Loucy (cell line): ENCODE results near the gene ATP10A.

Experiments used
- H2AFZ ChIP-seq: fragments of 200-600 bp; sonication (generic); 2 replicates; pipeline ENCODE4 v1.6.0; 2016; ENCODE audit warnings: antibody characterized with exemption, mild to moderate bottlenecking, low read length, moderate library complexity
- H3F3A ChIP-seq: fragments of 200-600 bp; 2 replicates; pipeline ENCODE4 v1.6.0; 2016; ENCODE audit warnings: antibody characterized with exemption, low read depth, mild to moderate bottlenecking
- H3K27me3 ChIP-seq: fragments of 200-600 bp; sonication (generic); 2 replicates; pipeline ENCODE4 v1.6.1; 2014; ENCODE audit warnings: low read length, mild to moderate bottlenecking; ENCODE audit not compliant: insufficient read depth, poor library complexity, severe bottlenecking
- H3K36me3 ChIP-seq: fragments of 200-600 bp; sonication (generic); 2 replicates; pipeline ENCODE4 v1.6.1; 2016; ENCODE audit warnings: low read length; ENCODE audit not compliant: insufficient read depth
- H3K4me1 ChIP-seq: fragments of 200-600 bp; sonication (generic); 2 replicates; pipeline ENCODE4 v1.5.1; 2014; ENCODE audit warnings: low read length, mild to moderate bottlenecking; ENCODE audit not compliant: insufficient read depth, poor library complexity, severe bottlenecking
- H3K4me2 ChIP-seq: fragments of 200-600 bp; sonication (generic); 2 replicates; pipeline ENCODE4 v1.6.0; 2014; ENCODE audit warnings: antibody characterized with exemption, low read length, low read depth, mild to moderate bottlenecking; ENCODE audit not compliant: poor library complexity, severe bottlenecking
- H3K4me3 ChIP-seq: fragments of 200-600 bp; sonication (generic); 2 replicates; pipeline ENCODE4 v1.5.1; 2014; ENCODE audit warnings: low read length, mild to moderate bottlenecking, mixed read lengths; ENCODE audit not compliant: poor library complexity, severe bottlenecking
- H3K79me2 ChIP-seq: fragments of 200-600 bp; sonication (generic); 2 replicates; pipeline ENCODE4 v1.6.1; 2014; ENCODE audit warnings: low read length; ENCODE audit not compliant: insufficient read depth
- H3K9ac ChIP-seq: fragments of 200-600 bp; sonication (generic); 2 replicates; pipeline ENCODE4 v1.6.0; 2014; ENCODE audit warnings: mild to moderate bottlenecking, low read depth, low read length, moderate library complexity; ENCODE audit not compliant: poor library complexity, severe bottlenecking
- H3K9me2 ChIP-seq: fragments of 200-600 bp; sonication (generic); replicated peaks from 2 replicates; pipeline ENCODE4 v1.6.1; 2016; ENCODE audit warnings: low read depth, low read length, mixed read lengths
- H3K9me3 ChIP-seq: fragments of 200-600 bp; sonication (generic); 2 replicates; pipeline ENCODE4 v1.6.1; 2014; ENCODE audit warnings: mild to moderate bottlenecking, antibody characterized with exemption, low read length, low read depth; ENCODE audit not compliant: insufficient read depth
- H4K20me1 ChIP-seq: fragments of 200-600 bp; sonication (generic); 2 replicates; pipeline ENCODE4 v1.6.0; 2014; ENCODE audit warnings: antibody characterized with exemption, low read length, mild to moderate bottlenecking; ENCODE audit not compliant: insufficient read depth, poor library complexity, severe bottlenecking
- EZH2phosphoT487 ChIP-seq: fragments of 200-600 bp; IDR thresholded peaks from 2 replicates; pipeline ENCODE4 v1.6.1; 2018; ENCODE audit warnings: antibody characterized with exemption, mild to moderate bottlenecking, moderate library complexity, borderline replicate concordance
- TF ChIP-seq, protein P1 (sequence below): fragments of 200-600 bp; sonication (generic); conservative IDR thresholded peaks from 2 replicates; pipeline ENCODE4 v1.5.1; 2014; ENCODE audit warnings: mild to moderate bottlenecking, antibody characterized with exemption, low read length

ATP10A gene

DNA sequence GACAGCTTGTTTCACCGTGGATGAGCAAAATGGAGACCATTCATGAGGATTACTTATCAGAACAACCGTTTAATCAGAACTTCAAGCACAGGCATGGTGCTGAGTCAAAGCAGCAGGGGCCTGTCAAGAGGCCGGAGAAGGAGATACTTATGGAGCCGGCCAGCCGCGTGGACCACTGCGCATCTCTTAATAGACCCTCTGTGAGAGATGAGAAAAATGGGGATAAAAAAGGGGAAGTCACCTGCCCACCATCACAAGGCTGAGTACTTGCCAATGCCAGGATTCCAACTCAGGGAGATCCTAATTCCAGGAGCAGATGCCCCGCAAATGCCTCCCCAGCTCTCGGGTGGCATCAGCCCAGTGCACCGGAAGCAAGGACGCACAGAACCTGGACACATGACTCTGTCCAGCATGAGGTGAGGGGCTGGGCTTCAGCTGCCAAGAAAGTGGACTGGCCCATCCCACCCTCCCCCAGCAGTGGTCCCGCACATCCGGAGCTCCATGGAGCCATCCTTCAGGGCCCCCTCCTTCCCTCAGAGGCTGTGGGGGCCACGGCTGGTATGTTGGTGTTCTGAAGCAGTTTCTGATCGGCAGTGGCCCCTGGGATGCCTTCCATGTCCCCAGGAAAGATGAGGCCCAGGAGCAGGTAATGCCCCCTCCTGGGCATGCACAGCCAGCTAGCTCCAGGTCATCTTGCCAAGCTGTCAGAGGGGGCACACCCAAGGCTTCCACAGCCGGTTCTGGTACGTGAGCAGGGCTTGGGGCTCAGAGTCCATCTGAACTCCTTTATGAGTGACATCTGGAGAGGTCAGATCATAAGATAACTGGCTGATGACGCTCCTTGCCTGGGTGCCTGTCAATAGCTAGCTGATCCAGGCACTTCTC, 143.8 kb downstream of the ATP10A start:
- Histone ChIP-seq H3F3A (no peaks in the 10 kb centered on the region), H3K9me3 (peaks cover 3% of the 10 kb centered on the region; the same call in 1 of the 2 replicates), H2AFZ (no peak overlapping the region), H3K9ac (no peak overlapping the region), H3K79me2 (no peaks in the 10 kb centered on the region), H3K9me2 (no peaks in the 10 kb centered on the region), H3K4me3 (no peak overlapping the region), H4K20me1 (no peaks in the 10 kb centered on the region), H3K4me2 (no peak overlapping the region), H3K27me3 (no peaks in the 10 kb centered on the region), H3K4me1 (no peaks in the 10 kb centered on the region), H3K36me3 (no peaks in the 10 kb centered on the region)
- TF ChIP-seq, protein P1, sequence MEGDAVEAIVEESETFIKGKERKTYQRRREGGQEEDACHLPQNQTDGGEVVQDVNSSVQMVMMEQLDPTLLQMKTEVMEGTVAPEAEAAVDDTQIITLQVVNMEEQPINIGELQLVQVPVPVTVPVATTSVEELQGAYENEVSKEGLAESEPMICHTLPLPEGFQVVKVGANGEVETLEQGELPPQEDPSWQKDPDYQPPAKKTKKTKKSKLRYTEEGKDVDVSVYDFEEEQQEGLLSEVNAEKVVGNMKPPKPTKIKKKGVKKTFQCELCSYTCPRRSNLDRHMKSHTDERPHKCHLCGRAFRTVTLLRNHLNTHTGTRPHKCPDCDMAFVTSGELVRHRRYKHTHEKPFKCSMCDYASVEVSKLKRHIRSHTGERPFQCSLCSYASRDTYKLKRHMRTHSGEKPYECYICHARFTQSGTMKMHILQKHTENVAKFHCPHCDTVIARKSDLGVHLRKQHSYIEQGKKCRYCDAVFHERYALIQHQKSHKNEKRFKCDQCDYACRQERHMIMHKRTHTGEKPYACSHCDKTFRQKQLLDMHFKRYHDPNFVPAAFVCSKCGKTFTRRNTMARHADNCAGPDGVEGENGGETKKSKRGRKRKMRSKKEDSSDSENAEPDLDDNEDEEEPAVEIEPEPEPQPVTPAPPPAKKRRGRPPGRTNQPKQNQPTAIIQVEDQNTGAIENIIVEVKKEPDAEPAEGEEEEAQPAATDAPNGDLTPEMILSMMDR: no peak
- no peak for TF ChIP-seq EZH2phosphoT487

DNA sequence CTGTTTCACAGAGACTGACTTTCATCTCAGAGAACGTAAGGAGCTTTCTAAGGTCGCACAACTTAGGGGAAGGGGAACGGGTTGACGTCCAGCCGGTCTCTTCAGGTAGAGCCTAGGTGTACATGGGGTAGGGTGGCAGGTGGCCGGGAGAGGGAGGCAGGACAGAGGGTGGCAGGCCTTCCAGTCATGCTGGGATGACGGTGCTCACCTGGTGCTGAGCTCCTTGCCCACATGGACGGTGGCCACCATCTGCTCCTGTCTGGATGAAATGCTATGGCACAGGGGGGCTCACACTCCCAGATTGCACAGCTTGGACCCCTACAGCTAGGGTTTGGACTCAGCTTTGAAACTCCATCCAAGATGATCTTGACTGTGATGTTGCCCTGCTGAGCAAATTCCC, 144.5 kb downstream of the ATP10A start:
- Histone ChIP-seq H3K9ac (no peak overlapping the region), H3K4me2 (no peak overlapping the region), H3K4me3 (no peak overlapping the region), H3K36me3 (no peaks in the 10 kb centered on the region), H3K4me1 (no peaks in the 10 kb centered on the region), H3K9me3 (peaks cover 3% of the 10 kb centered on the region; the same call in 1 of the 2 replicates), H3K9me2 (no peaks in the 10 kb centered on the region), H3K27me3 (no peaks in the 10 kb centered on the region), H3F3A (no peaks in the 10 kb centered on the region), H3K79me2 (no peaks in the 10 kb centered on the region), H4K20me1 (no peaks in the 10 kb centered on the region), H2AFZ (no peak overlapping the region)
- TF ChIP-seq, protein P1: no peak
- TF ChIP-seq EZH2phosphoT487: no peak

DNA sequence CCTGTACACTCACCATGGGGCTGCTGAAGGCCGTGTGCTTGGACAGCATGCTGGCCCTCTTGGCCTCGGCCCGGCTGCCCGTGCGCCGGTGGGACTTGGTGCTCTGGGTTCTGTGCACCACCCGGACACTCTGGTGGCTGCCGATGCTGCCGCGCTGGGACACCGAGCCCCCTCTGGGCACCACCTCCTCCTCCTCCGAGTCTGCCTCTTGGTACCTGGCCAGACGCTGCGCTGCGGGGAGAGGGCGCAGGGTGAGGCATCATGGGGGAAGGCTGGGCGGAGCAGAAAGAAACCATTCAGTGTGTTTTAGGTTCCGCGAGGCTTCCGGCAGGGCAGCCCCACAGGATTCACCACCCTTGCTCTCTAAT, 145.0 kb downstream of the ATP10A start:
- H3K9me3 ChIP-seq: peaks cover 3% of the 10 kb centered on the region; the same call in 1 of the 2 replicates
- H3K79me2 ChIP-seq: no peaks in the 10 kb centered on the region
- no peaks in the 10 kb centered on the region for H3K36me3 ChIP-seq
- no peaks in the 10 kb centered on the region for H3F3A ChIP-seq
- H3K4me3 ChIP-seq: no peak overlapping the region
- no peaks in the 10 kb centered on the region for H3K9me2 ChIP-seq
- no peak overlapping the region for H3K4me2 ChIP-seq
- TF ChIP-seq, protein P1: no peak
- TF ChIP-seq EZH2phosphoT487: no peak
- no peaks in the 10 kb centered on the region for H3K4me1 ChIP-seq
- H3K27me3 ChIP-seq: no peaks in the 10 kb centered on the region
- no peaks in the 10 kb centered on the region for H4K20me1 ChIP-seq
- no peak overlapping the region for H3K9ac ChIP-seq
- H2AFZ ChIP-seq: no peak overlapping the region
